ENCODE results near the gene NCAPH2.

DNA sequence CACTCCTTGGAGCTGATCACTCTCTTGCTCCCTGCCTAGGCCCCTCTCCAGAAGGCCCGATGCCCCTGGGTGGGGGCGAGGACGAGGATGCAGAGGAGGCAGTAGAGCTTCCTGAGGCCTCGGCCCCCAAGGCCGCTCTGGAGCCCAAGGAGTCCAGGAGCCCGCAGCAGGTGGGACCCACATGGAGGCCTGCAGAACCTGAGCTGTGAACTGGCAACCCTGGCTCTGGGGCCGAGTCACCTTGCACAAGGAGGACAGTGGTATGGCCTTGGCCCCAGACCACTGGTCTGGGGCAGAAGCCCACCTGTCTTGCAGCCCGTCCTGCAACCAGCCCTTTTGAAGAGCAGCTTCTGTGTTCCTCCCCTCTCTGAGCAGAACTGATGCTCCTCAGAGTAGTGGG, 11.1 kb downstream of the NCAPH2 start:
- TF ChIP-seq, protein P1, sequence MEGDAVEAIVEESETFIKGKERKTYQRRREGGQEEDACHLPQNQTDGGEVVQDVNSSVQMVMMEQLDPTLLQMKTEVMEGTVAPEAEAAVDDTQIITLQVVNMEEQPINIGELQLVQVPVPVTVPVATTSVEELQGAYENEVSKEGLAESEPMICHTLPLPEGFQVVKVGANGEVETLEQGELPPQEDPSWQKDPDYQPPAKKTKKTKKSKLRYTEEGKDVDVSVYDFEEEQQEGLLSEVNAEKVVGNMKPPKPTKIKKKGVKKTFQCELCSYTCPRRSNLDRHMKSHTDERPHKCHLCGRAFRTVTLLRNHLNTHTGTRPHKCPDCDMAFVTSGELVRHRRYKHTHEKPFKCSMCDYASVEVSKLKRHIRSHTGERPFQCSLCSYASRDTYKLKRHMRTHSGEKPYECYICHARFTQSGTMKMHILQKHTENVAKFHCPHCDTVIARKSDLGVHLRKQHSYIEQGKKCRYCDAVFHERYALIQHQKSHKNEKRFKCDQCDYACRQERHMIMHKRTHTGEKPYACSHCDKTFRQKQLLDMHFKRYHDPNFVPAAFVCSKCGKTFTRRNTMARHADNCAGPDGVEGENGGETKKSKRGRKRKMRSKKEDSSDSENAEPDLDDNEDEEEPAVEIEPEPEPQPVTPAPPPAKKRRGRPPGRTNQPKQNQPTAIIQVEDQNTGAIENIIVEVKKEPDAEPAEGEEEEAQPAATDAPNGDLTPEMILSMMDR (IDR thresholded peaks at IDR 0.05): no peak
- no peak for TF ChIP-seq POLR2A (IDR thresholded peaks at IDR 0.05)
